ENCODE measurements around the gene RANBP3. TPM values are rescaled to one million over a fixed set of nuclear protein-coding genes. Genes with fewer than 3 reads are reported as not detected.
A peak's percentile ranks its signal among the peaks of the same experiment; 100 is the strongest.

The RANBP3 gene
- total and polyA plus RNA-seq, 7 donors, result 27.0 to 86.4 (median 63.1) TPM

DNA sequence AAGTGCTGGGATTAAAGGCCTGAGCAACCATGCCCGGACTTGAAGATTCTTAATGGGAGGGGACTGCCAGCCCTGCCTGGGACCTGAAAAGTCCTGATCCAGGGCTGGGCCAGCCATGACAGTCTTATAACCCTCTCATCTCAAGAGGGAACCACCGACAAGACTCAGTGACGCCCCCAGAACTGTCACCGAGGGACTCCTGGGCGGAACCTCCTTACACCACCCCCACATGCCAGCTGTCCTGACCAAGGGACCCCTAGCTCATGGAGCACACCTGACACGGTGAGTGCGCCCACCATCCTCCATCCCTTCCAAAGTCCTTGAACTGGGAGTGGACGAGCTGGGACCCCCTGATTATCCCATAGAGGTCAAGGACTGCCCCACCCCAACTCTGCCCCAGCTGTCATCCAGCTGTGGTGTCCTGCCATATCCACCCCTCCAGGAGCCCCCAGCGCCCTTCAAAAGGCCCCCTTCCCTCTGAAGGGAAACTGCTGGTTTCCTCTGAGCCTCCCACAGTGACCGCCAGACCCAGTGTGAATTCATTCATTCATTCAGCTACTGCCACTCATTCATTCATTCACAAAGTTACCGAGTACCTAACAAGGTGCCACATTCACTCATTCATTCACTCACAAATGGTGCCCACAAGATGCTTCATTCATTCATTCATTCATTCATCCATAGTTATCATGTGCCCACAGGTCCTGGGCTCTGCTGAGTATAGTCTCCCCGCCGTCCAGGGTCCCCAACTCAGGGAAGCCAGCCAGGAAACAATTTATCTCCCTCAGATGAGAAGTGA lies 78.0 kb downstream of the RANBP3 start:
- intact Hi-C loops (cut with DNase I), result loop anchor here (5.0 kb wide), 1 partner anchor 208 kb away; the partner anchor contains the start of gene RPL36
- H3K27ac ChIP-seq, result no peak overlapping the region
- WGBS, 2 donors, result 89 to 93% methylated on average over 13 of the region's 13 CpGs

DNA sequence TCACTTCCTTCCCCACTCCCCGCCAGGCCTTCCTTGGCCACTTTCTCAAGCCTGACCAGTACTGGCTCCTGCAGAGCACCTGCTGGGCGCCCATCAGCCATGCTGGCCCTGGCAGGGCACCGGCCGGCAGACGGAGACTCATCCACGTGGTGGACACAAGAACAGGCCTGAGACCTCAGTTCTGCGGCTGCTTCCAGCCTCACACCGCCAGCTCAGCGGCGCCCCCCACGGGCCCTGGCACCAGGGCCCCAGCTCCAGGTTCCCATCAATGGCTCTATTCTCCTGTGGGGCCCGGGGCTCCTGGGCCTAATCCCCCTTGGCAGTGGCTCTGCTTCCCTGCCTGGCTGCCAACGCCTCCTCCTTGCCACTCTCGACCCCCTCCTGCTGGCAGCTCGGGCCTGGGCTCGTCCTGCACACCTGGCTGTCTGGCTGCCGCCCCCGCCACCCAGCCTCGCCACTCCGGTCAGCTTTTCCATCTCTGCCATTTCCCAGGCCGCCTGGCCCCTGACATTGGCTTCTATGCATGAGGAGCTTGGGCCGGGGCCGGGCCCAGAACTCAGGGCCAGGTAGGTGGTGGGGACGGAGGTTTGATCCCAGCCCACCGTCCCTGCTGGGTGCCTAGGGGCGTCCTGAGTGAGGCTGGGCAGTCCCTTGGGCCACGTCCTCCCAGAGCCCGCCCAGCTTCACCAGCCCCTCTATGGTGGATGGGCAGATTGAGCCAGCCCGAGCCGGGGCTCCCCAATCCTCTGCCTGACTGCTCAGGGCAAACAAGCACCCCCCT lies 80.6 kb downstream of the RANBP3 start:
- H3K27ac ChIP-seq, result peak overlapping the region in 1 of 4 donors; percentile 7
- DNase-seq, result no peak
- no peak for TF ChIP-seq POLR2A (IDR thresholded peaks at IDR 0.05)
- no peak for TF ChIP-seq POLR2AphosphoS5 (IDR thresholded peaks at IDR 0.05)
- TF ChIP-seq, protein P1, sequence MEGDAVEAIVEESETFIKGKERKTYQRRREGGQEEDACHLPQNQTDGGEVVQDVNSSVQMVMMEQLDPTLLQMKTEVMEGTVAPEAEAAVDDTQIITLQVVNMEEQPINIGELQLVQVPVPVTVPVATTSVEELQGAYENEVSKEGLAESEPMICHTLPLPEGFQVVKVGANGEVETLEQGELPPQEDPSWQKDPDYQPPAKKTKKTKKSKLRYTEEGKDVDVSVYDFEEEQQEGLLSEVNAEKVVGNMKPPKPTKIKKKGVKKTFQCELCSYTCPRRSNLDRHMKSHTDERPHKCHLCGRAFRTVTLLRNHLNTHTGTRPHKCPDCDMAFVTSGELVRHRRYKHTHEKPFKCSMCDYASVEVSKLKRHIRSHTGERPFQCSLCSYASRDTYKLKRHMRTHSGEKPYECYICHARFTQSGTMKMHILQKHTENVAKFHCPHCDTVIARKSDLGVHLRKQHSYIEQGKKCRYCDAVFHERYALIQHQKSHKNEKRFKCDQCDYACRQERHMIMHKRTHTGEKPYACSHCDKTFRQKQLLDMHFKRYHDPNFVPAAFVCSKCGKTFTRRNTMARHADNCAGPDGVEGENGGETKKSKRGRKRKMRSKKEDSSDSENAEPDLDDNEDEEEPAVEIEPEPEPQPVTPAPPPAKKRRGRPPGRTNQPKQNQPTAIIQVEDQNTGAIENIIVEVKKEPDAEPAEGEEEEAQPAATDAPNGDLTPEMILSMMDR (IDR thresholded peaks at IDR 0.05), result no peak
- TF ChIP-seq EP300 (IDR thresholded peaks at IDR 0.05), result no peak
- 93 to 95% methylated on average over 30 of the region's 30 CpGs for WGBS, 2 donors
- peaks cover 6 to 45% (median 12%) of the 10 kb centered on the region in 4 donors for H3K36me3 ChIP-seq
- no peaks in the 10 kb centered on the region for H3K27me3 ChIP-seq
- no peak overlapping the region for H3K4me3 ChIP-seq
- H3K9me3 ChIP-seq, result no peaks in the 10 kb centered on the region
- intact Hi-C loops (cut with DNase I), result no loop called here
- peaks cover 0 to 13% (median 11%) of the 10 kb centered on the region in 4 donors for H3K4me1 ChIP-seq

More for the DNA sequence above, 78.0 kb downstream of the RANBP3 start:
- Histone ChIP-seq H3K9me3 (no peaks in the 10 kb centered on the region), H3K4me3 (no peak overlapping the region), H3K4me1 (peaks cover 0 to 21% (median 15%) of the 10 kb centered on the region in 4 donors), H3K36me3 (peaks cover 6 to 35% (median 12%) of the 10 kb centered on the region in 4 donors), H3K27me3 (no peaks in the 10 kb centered on the region)
- DNase-seq, result no peak
- TF ChIP-seq EP300 (IDR thresholded peaks at IDR 0.05) (no peak), POLR2A (IDR thresholded peaks at IDR 0.05) (no peak), POLR2AphosphoS5 (IDR thresholded peaks at IDR 0.05) (no peak)
- TF ChIP-seq, protein P1 (IDR thresholded peaks at IDR 0.05), result no peak

DNA sequence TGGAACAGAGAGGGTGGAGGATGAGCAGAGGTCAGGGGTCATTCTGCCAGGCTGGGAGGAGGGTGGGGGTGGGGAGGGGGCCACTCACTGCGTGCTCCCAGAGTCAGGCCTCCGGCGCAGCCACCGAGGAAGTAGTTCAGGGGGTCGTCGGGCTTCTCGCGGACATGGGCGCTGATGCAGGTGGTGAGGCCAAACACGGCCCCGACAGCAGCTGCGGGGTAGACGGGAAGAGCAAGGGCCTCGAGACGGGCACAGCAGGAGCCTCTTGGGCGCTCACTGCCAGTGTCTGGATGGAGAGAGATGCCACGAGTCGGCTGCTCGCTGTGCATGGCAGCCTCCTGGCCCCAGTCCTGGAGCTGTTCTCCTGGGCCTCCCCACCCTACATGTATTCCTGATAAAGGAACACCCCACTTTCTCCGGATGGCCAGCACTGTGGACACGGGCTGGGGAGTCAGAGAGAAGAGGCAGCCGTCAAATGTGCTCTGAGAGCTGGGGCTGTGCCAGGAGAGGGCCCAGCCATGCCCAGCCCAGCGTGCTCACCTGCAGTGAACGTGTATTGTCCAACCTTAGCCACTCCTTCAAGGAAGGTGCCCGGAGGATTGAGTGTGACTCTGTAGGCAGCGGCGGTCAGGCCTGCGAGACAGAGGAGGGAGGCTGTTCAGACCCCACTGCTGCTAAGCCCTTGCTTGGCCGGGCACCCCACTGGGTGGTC lies 81.4 kb downstream of the RANBP3 start:
- Histone ChIP-seq H3K9me3 (no peaks in the 10 kb centered on the region), H3K27ac (no peak overlapping the region), H3K36me3 (peaks cover 6 to 44% (median 12%) of the 10 kb centered on the region in 4 donors), H3K4me1 (peaks cover 0 to 16% (median 12%) of the 10 kb centered on the region in 4 donors), H3K27me3 (no peaks in the 10 kb centered on the region), H3K4me3 (no peak overlapping the region)
- intact Hi-C loops (cut with DNase I), result no loop called here
- no peak for DNase-seq
- WGBS, 2 donors, result 84 to 91% methylated on average over 29 of the region's 29 CpGs
- no peak for TF ChIP-seq EP300 (IDR thresholded peaks at IDR 0.05)
- TF ChIP-seq, protein P1 (IDR thresholded peaks at IDR 0.05), result no peak
- TF ChIP-seq POLR2AphosphoS5 (IDR thresholded peaks at IDR 0.05), result no peak
- TF ChIP-seq POLR2A (IDR thresholded peaks at IDR 0.05), result no peak

DNA sequence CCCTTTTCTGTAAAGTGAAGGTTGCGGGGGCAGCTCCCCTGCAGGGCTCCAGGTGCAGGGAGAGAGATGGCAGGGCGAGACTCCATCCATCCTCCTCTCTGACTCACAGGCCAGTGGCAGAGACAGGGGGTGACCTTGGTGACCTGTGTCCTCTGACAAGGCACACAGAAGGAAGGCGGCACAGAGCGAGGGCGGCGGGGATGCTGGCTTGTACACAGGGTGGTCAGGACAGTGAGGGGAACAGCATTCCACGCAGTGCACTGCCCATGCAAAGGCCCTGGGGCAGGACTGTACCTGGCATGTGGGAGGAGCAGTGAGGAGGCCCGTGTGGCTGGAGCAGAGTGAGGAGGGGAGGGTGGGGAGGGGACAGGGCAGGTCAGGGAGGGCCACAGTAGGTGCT lies 82.0 kb downstream of the RANBP3 start:
- H3K4me3 ChIP-seq, result no peak overlapping the region
- WGBS, 2 donors, result 88 to 90% methylated on average over 8 of the region's 8 CpGs
- intact Hi-C loops (cut with DNase I), result no loop called here
- H3K36me3 ChIP-seq, result peaks cover 6 to 37% (median 12%) of the 10 kb centered on the region in 4 donors
- no peaks in the 10 kb centered on the region for H3K9me3 ChIP-seq
- no peak overlapping the region for H3K27ac ChIP-seq
- H3K4me1 ChIP-seq, result peaks cover 0 to 22% (median 18%) of the 10 kb centered on the region in 4 donors
- no peak for DNase-seq
- H3K27me3 ChIP-seq, result no peaks in the 10 kb centered on the region
- no peak for TF ChIP-seq POLR2A (IDR thresholded peaks at IDR 0.05)
- TF ChIP-seq, protein P1 (IDR thresholded peaks at IDR 0.05), result no peak
- no peak for TF ChIP-seq EP300 (IDR thresholded peaks at IDR 0.05)
